GM19397 (cell line): Measurements from ENCODE around the gene FAM24B.

ENCODE experiments used
- ATAC-seq: cut with Tn5 transposase; IDR thresholded peaks from one replicate; pipeline ENCODE4 v1.9.1; 2021; ENCODE audit warnings: mild to moderate bottlenecking, moderate library complexity; ENCODE audit not compliant: unreplicated experiment

FAM24B gene

GRCh38 chr10:122828716-122829255, 50.6 kb downstream of the FAM24B start:
- no peak for ATAC-seq

GRCh38 chr10:122827302-122827701, 52.1 kb downstream of the FAM24B start:
- no peak for ATAC-seq

- ATAC-seq: no peak
These were observed 56.2 kb downstream of the FAM24B start for GRCh38 chr10:122822973-122823690.

GRCh38 chr10:122821808-122822207, 57.6 kb downstream of the FAM24B start:
- ATAC-seq: no peak

- ATAC-seq: no peak
These were observed 63.9 kb downstream of the FAM24B start for GRCh38 chr10:122815458-122815857.

- ATAC-seq: no peak
These were observed 64.9 kb downstream of the FAM24B start for GRCh38 chr10:122814493-122814892.

GRCh38 chr10:122812751-122813150, 66.6 kb downstream of the FAM24B start:
- no peak for ATAC-seq

- no peak for ATAC-seq
These were observed 77.1 kb downstream of the FAM24B start for GRCh38 chr10:122802282-122802681.
